Activated naive CD8-positive, alpha-beta T cell treated with anti-CD3 and anti-CD28 coated beads, Interleukin-2, amount 50 U/mL, for 24 hours (primary cell): ENCODE results near the gene NDUFS4.
"Not testable (repeated sequence)": the region's sequence is repeated elsewhere in the genome, so short reads cannot be mapped to it uniquely, and the experiment has no call there.

Experiments used
- ATAC-seq: fragments of 150-1000 bp; cut with Tn5 transposase; one replicate; pipeline ENCODE4 v1.10.0; 2021
- DNase-seq: peaks from one replicate; pipeline ENCODE4 v3.0.0; 2021
- H3K27ac Mint-ChIP-seq: one replicate; pipeline ENCODE4 v1.8.0; 2021; ENCODE audit warnings: mild to moderate bottlenecking, mixed read lengths
- H3K27me3 Mint-ChIP-seq: one replicate; pipeline ENCODE4 v1.8.0; 2021; ENCODE audit warnings: mixed read lengths
- H3K36me3 Mint-ChIP-seq: one replicate; pipeline ENCODE4 v1.8.0; 2021; ENCODE audit warnings: low read depth, mixed read lengths
- H3K4me1 Mint-ChIP-seq: one replicate; pipeline ENCODE4 v1.8.0; 2021; ENCODE audit warnings: mixed read lengths
- H3K4me3 Mint-ChIP-seq: one replicate; pipeline ENCODE4 v1.8.0; 2021; ENCODE audit warnings: mild to moderate bottlenecking, moderate library complexity, mixed read lengths
- H3K9me3 Mint-ChIP-seq: one replicate; pipeline ENCODE4 v1.8.0; 2021; ENCODE audit warnings: mixed read lengths

NDUFS4 gene

DNA sequence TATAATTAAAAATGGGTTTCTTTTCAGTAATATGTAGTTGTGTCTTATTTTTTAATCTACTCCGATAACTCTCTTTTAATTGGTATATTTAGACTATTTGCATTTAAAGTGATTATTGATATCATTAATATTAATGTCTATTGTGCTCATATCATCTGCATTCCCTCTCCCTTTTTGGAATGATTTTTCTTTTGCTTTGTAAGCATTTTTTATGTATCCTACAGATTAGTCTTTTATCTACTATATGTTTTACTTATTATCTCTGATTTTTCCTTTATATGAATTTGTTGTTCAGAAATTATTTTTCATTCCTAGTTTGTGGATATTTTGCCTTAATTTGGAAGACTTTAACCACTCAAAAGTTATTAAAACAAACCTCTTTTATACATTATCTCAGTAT is 34.0 kb downstream of the NDUFS4 start:
- no peak overlapping the region for H3K4me3 Mint-ChIP-seq
- no peaks in the 10 kb centered on the region for H3K27me3 Mint-ChIP-seq
- no peak for DNase-seq
- H3K27ac Mint-ChIP-seq, result no peak overlapping the region
- no peak for ATAC-seq
- peaks cover 35% of the 10 kb centered on the region for H3K4me1 Mint-ChIP-seq
- H3K36me3 Mint-ChIP-seq, result peaks cover 12% of the 10 kb centered on the region
- no peaks in the 10 kb centered on the region for H3K9me3 Mint-ChIP-seq

DNA sequence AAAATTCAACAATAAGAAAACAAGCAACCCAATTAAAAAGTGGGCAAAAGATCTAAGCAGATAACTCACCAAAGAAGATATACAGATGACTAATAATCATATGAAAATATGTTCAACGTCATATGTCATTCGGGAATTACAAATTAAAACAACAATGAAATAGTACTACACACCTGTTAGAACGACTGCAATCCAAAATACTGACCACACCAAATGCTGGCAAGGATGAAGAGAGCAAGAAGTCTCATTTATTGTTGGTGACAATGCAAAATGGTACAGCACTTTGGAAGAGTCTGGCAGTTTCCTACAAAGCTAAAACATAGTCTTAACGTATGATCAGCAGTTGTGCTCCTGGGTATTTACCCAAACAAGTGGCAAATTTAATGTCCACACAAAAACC is 37.5 kb downstream of the NDUFS4 start:
- Mint-ChIP-seq H3K36me3 (peaks cover 15% of the 10 kb centered on the region), H3K4me3 (no peak overlapping the region), H3K4me1 (peaks cover 13% of the 10 kb centered on the region), H3K27me3 (no peaks in the 10 kb centered on the region), H3K9me3 (no peaks in the 10 kb centered on the region), H3K27ac (no peak overlapping the region)
- ATAC-seq (no peak), DNase-seq (no peak)

DNA sequence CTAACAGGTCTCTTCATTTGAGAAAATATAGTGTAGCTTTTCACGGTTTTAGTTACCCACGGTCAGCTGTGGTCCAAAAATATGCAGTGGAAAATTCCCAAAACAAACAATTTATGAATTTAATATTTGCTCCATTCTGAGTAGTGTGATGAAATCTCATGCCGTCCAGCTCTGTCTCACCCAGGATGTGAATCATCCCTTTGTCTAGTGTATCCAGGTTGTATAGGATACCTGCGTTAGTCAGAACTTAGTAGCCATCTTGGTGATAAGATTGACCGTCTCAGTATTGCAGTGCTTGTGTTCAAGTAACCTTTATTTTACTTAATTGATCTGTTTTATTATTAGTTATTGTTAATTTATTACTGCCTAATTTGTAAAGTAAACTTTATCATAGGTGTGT is 41.1 kb downstream of the NDUFS4 start:
- Mint-ChIP-seq H3K4me1 (no peaks in the 10 kb centered on the region), H3K9me3 (no peaks in the 10 kb centered on the region), H3K36me3 (peaks cover 32% of the 10 kb centered on the region), H3K27ac (no peak overlapping the region), H3K27me3 (no peaks in the 10 kb centered on the region), H3K4me3 (no peak overlapping the region)
- no peak for ATAC-seq
- DNase-seq, result no peak

DNA sequence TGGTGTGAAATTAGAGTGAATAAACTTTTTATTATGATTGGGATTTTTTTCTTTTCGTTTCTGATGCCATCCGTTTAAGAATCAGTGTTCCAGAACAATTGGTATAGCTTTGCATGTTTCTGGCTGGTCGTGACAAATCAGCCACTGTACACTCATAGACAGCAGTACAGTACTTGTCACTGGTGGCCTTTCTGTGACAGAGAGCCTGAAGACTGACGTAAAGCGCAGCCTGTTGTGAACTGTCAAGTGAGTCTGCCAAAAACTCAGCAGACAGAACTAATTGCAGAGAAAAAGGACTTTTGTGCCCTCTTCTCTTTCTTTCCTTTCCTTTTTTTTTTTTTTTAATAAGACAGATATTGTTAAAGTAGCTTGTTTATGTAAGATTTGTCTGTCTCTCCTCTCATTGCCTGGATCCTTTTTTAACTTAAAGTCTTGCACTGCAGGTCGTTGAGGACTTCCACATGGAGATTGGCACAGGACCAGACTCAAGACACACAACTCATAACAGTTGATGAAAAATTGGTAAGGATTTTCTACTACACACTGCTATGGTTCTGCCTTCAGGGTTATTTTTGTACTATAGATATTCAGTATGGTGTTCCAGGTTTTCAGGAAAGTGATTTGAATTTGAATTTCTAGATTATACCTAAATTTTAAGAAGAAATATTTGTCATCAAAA is 42.7 kb downstream of the NDUFS4 start:
- Mint-ChIP-seq H3K4me1 (no peaks in the 10 kb centered on the region), H3K4me3 (no peak overlapping the region), H3K27me3 (no peaks in the 10 kb centered on the region), H3K27ac (no peak overlapping the region), H3K36me3 (peaks cover 29% of the 10 kb centered on the region), H3K9me3 (no peaks in the 10 kb centered on the region)
- DNase-seq (no peak), ATAC-seq (no peak)

GRCh38 chr5:53604309-53604708 is 43.9 kb downstream of the NDUFS4 start:
- Mint-ChIP-seq H3K4me1 (no peaks in the 10 kb centered on the region), H3K27ac (no peak overlapping the region), H3K9me3 (no peaks in the 10 kb centered on the region), H3K4me3 (no peak overlapping the region), H3K27me3 (no peaks in the 10 kb centered on the region), H3K36me3 (peaks cover 36% of the 10 kb centered on the region)
- no peak for DNase-seq
- ATAC-seq, result no peak

DNA sequence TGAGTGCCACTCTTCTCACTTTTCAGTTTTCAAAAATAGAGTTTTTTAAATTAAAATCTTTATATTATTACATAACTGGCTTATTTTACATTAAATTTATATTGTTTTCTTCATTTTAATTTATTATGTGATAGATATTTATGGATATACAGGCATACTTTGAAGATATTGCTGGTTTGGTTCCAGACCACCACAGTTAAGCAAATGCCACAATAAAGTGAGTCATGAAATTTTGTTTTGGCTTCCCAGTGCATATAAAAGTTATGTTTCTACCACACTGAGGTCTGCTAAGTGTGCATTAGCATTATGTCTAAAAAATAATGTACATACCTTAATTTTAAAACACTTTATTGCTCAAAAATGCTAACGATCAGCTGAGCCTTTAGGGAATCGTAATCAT is 47.4 kb downstream of the NDUFS4 start:
- ATAC-seq (no peak), DNase-seq (no peak)
- H3K27me3 Mint-ChIP-seq, result no peaks in the 10 kb centered on the region
- no peaks in the 10 kb centered on the region for H3K4me1 Mint-ChIP-seq
- H3K27ac Mint-ChIP-seq, result no peak overlapping the region
- H3K4me3 Mint-ChIP-seq, result no peak overlapping the region
- H3K9me3 Mint-ChIP-seq, result no peaks in the 10 kb centered on the region
- peaks cover 37% of the 10 kb centered on the region for H3K36me3 Mint-ChIP-seq

DNA sequence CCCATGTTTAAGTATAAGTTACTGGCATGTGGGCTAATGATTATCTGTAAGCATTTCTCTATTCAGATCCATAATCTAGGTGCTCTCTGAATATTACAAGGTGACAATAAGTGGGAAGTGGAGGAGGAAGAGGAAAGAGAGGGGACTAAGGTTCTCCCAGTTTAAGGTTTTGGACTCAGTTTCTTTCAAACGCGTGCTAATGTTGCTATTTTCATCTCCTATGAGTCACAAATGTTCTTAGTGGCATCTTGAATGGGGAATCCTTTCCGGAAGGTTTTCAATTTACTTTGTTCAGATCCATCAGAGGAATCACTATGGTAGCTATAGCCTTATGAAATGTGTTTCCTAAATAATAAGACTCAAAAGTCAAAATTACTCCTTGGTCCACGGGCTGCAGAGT is 48.5 kb downstream of the NDUFS4 start:
- not testable (repeated sequence) for H3K9me3 Mint-ChIP-seq, H3K27me3 Mint-ChIP-seq, DNase-seq, H3K27ac Mint-ChIP-seq, H3K4me1 Mint-ChIP-seq, H3K4me3 Mint-ChIP-seq, ATAC-seq
- peaks cover 43% of the 10 kb centered on the region for H3K36me3 Mint-ChIP-seq

GRCh38 chr5:53613061-53613460 is 52.6 kb downstream of the NDUFS4 start:
- Mint-ChIP-seq H3K36me3 (peaks cover 25% of the 10 kb centered on the region), H3K27ac (no peak overlapping the region), H3K27me3 (no peaks in the 10 kb centered on the region), H3K4me3 (no peak overlapping the region), H3K4me1 (peaks cover 3% of the 10 kb centered on the region), H3K9me3 (no peaks in the 10 kb centered on the region)
- DNase-seq (no peak), ATAC-seq (no peak)

- Mint-ChIP-seq H3K9me3 (no peaks in the 10 kb centered on the region), H3K4me1 (peaks cover 3% of the 10 kb centered on the region), H3K27me3 (no peaks in the 10 kb centered on the region), H3K36me3 (peaks cover 27% of the 10 kb centered on the region), H3K4me3 (no peak overlapping the region), H3K27ac (no peak overlapping the region)
- no peak for DNase-seq
- ATAC-seq, result no peak
Observed at GRCh38 chr5:53613536-53613935, 53.1 kb downstream of the NDUFS4 start.

DNA sequence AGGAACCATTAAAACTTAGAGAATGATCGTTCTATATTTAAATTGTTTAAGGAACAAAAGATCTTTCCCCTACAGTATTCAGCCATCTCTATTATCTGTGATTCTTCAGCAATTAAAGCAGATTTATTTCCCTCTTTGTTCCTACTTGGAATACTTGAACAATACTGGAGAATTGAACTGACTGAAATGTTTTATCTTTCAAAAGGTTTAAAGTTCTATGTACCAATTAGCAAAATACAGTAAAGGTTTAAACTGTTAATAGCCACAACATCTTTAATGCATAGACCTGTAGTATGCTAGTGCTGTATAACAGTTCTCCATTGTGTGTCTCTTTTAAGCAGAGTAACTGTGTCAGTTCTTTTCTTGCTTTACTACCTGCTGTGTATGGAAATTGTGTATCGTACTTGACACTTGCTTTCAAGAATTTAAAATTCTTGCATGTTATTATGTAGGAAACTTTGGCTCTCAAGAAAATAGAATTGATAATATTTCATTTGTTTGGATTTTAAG is 54.0 kb downstream of the NDUFS4 start:
- Mint-ChIP-seq H3K27ac (no peak overlapping the region), H3K9me3 (no peaks in the 10 kb centered on the region), H3K27me3 (no peaks in the 10 kb centered on the region), H3K4me3 (no peak overlapping the region), H3K4me1 (peaks cover 3% of the 10 kb centered on the region), H3K36me3 (peaks cover 20% of the 10 kb centered on the region)
- DNase-seq (no peak), ATAC-seq (no peak)

DNA sequence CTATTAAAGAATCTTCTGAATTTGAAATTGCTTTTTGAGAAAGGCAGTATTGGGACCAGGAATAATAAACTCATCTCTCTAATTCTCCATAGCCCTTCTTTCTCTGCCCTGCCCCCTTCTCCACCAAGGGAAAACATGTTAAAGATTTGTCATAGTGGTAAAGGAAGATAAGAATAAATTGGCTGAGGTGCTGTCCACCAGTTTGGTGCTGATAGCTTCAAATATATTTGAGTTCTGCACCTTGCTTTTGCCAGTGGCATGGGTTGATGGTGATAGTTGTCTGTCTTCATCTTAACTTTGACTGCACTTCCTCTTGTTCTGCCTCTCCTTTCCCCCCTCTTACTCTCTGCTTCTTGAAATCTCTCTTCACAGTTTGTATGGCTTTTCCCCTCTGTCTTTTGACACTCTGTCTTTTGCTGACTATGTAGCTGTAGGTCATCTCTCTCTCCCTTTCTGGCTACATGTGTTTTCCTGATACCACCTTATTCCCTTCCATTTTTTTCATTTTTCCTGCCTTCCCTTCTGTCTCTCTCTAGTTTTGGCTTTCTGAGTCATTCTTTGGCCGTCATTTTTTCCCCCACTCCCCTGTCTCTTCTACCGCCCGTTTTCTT is 56.6 kb downstream of the NDUFS4 start:
- Mint-ChIP-seq H3K9me3 (peaks cover 11% of the 10 kb centered on the region), H3K27me3 (no peaks in the 10 kb centered on the region), H3K36me3 (peaks cover 26% of the 10 kb centered on the region), H3K4me1 (peaks cover 3% of the 10 kb centered on the region), H3K4me3 (no peak overlapping the region), H3K27ac (no peak overlapping the region)
- DNase-seq (no peak), ATAC-seq (no peak)

GRCh38 chr5:53631251-53631650 is 70.8 kb downstream of the NDUFS4 start:
- Mint-ChIP-seq H3K36me3 (peaks cover 34% of the 10 kb centered on the region), H3K4me1 (peaks cover 30% of the 10 kb centered on the region), H3K27me3 (no peaks in the 10 kb centered on the region), H3K9me3 (no peaks in the 10 kb centered on the region), H3K27ac (no peak overlapping the region), H3K4me3 (no peak overlapping the region)
- ATAC-seq (no peak), DNase-seq (no peak)

- Mint-ChIP-seq H3K36me3 (peaks cover 32% of the 10 kb centered on the region), H3K27ac (no peak overlapping the region), H3K4me3 (no peak overlapping the region), H3K4me1 (peaks cover 3% of the 10 kb centered on the region), H3K9me3 (no peaks in the 10 kb centered on the region), H3K27me3 (no peaks in the 10 kb centered on the region)
- no peak for DNase-seq
- no peak for ATAC-seq
Observed at GRCh38 chr5:53642061-53642460, 81.6 kb downstream of the NDUFS4 start.

DNA sequence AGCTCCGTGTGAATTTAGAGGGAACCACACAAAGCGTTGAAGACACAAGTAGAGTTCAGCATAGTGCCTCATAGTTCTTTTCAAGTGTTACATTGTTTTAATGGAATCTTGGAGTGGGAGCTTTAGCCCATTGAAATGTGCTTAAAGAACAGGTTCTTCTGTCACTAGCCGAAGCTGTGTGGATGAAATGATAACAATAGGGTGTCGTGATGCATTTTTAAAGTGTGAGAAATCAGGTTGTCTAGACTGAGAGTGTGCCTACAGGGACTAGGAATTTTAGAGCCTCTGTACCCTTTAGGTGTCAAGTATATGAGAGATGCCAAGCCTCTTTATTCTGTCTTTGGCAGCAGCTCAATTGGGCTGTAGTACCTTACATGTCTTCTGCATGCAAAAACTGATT is 83.0 kb downstream of the NDUFS4 start:
- H3K27ac Mint-ChIP-seq, result no peak overlapping the region
- H3K9me3 Mint-ChIP-seq, result no peaks in the 10 kb centered on the region
- no peaks in the 10 kb centered on the region for H3K27me3 Mint-ChIP-seq
- H3K36me3 Mint-ChIP-seq, result peaks cover 37% of the 10 kb centered on the region
- no peak overlapping the region for H3K4me3 Mint-ChIP-seq
- peaks cover 3% of the 10 kb centered on the region for H3K4me1 Mint-ChIP-seq
- DNase-seq, result no peak
- ATAC-seq, result no peak

- H3K4me3 Mint-ChIP-seq, result no peak overlapping the region
Observed at GRCh38 chr5:53645078-53645477, 84.6 kb downstream of the NDUFS4 start.

More at GRCh38 chr5:53645078-53645477, 84.6 kb downstream of the NDUFS4 start:
- DNase-seq, result no peak
- H3K9me3 Mint-ChIP-seq, result peaks cover 7% of the 10 kb centered on the region
- peaks cover 3% of the 10 kb centered on the region for H3K4me1 Mint-ChIP-seq
- ATAC-seq, result no peak
- H3K36me3 Mint-ChIP-seq, result peaks cover 48% of the 10 kb centered on the region
- H3K27ac Mint-ChIP-seq, result no peak overlapping the region
- no peaks in the 10 kb centered on the region for H3K27me3 Mint-ChIP-seq
